GM19099 (cell line): ENCODE measurements around the gene SDK1.

Experiments
- POLR2A ChIP-seq: IDR thresholded peaks from 3 replicates; pipeline ENCODE4 v1.6.1; 2011; ENCODE audit warnings: low read depth; ENCODE audit not compliant: insufficient read length; ENCODE audit errors: extremely low read depth

The SDK1 gene

DNA sequence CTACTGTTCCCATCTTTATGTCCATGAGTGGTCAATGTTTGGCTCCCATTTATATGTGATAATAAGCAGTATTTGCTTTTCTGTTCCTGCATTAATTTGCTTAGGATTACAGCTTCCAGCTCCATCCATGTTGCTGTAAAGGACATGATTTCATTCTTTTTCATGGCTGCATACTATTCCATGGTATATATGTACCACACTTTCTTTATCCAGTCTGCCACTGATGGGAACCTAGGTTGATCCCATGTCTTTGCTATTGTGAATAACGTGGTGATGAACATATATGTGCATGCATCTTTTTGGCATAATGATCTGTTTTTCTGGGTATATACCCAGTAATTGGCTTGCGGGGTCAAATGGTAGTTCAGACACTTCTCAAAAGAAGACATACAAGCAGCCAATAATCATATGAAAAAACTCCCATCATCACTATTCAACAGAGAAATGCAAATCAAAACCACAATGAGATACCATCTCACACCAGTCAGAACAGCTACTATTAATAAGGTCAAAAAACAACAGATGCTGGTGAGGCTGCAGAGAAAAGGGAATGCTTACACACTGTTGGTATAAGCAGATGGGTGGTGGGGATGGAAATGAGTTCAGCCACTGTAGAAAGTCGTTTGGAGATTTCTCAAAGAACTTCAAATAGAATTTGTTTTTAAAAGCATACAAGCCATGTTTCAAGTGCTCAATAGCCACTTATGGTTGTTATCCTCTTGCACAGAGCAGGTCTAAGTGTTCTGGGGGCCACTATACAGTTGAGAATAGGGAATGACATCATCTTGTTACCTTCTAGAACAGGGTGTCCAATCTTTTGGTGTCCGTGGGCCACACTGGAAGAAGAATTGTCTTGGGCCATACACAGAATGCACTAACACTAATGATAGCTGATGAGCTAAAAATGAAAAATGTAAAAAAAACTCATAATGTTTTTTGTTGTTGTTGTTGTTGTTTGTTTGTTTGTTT is 23.2 kb upstream of the SDK1 start:
- TF ChIP-seq POLR2A: no peak

GRCh38 chr7:3279147-3279818 is 21.8 kb upstream of the SDK1 start:
- no peak for TF ChIP-seq POLR2A

DNA sequence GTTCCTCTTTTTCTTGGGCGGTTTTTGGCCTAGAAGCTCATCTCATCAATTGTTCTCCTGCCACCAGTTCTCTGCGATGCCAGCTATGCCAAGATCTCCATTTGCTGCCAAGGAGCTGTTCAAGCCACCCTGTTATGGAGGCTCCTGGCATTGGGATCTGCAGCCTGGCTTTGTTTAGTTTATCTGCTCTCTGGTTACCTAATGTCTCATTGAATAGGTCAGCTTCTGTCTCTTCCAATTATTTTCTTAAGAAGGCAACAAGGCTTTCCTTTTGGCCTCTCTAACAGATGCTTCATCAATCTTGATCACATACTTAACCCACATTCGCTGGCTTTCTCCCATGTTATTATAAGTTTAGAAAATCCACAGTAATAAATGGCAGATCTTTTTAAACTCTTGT is 20.6 kb upstream of the SDK1 start:
- TF ChIP-seq POLR2A: no peak

DNA sequence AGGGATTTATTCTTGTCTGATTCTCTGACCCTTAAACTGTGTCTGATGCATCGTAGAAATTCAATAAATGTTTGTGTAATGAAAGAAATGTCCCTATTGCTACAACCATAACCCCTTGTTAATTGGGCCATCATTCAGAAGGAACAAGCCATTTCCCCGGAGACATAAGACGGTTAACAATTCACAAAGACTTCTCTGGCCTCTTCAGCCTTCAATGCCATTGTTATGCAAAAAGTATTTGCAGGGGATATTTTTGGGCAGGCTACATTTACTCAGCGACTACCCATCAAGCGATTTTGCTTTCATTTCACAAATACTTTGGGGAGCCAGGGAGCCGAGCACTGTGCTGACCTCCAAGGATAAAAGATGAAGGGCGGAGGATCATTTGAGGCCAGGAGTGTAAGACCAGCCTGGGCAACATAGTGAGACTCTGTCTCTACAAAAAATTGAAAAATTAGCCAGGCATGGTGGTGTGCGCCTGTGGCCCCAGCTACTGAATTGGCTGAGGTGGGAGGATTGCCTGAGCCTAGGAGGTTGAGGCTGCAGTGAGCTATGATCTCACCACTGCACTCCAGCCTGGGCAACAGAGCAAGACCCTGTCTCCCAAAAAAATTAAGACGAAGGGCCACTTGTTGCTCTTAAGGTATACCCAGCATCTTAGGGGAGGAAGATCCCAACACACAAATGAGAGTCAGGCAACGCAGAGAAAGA is 20.0 kb upstream of the SDK1 start:
- TF ChIP-seq POLR2A: no peak

GRCh38 chr7:3282457-3282856 is 18.6 kb upstream of the SDK1 start:
- no peak for TF ChIP-seq POLR2A

GRCh38 chr7:3283130-3283704 is 17.8 kb upstream of the SDK1 start:
- TF ChIP-seq POLR2A: no peak

DNA sequence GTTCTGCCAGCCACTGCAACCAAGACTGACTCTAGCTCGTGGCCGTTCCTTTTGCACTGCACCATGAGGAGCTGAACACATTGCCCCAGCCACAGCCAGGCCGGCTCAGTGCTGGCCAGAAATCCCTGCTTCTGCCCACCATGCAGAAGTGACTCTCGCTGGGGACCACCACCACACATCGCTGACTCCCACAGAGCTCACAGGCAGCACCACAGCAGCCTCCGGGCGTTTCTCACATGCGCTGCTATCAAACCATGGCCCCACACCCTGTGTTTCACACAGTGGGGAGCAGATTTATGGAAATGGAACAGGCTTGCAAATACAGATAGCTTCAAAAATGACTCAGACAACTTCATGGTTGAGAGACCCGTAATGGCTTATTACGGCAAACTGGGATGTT is 15.4 kb upstream of the SDK1 start:
- no peak for TF ChIP-seq POLR2A

DNA sequence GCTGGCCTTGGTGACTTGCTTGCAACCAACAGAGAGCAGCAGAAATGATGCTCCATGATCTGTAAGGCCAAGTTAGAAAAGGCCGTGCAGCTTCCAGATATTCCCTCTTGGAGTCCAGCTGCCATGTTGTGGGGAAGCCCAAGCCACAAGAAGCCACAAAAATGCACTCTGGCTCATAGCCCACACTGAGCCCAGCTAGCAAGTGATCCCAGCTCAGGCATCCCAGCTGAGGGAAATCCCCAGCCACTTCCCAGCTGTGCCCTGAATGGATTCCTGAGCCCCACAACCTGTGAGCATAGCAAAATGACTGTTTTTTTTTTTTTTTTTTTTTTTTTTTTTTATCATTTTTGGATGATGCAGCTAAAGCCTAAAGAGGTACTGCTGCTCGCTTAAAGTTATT is 11.1 kb upstream of the SDK1 start:
- TF ChIP-seq POLR2A: no peak

DNA sequence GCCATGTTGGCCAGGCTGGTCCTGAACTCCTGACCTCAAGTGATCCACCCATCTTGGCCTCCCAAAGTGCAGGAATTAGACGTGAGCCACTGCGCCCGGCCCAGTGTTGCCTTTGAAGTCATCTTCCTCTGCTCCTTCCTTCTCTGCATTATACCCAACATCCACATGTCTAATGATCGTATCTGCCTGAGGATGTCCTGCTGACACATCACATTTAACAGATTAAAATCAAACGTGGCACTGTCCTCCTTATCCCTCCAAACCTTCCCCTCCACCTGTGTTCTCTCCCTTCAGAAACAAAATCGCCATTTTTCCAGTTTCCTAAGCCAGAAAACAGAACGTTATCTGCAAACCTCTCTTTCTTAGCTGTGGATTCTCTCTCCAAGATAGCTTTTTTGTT is 8.4 kb upstream of the SDK1 start:
- TF ChIP-seq POLR2A: no peak

GRCh38 chr7:3294432-3295100 is 6.5 kb upstream of the SDK1 start:
- TF ChIP-seq POLR2A: no peak

GRCh38 chr7:3297105-3297819 is 3.8 kb upstream of the SDK1 start:
- TF ChIP-seq POLR2A: no peak

DNA sequence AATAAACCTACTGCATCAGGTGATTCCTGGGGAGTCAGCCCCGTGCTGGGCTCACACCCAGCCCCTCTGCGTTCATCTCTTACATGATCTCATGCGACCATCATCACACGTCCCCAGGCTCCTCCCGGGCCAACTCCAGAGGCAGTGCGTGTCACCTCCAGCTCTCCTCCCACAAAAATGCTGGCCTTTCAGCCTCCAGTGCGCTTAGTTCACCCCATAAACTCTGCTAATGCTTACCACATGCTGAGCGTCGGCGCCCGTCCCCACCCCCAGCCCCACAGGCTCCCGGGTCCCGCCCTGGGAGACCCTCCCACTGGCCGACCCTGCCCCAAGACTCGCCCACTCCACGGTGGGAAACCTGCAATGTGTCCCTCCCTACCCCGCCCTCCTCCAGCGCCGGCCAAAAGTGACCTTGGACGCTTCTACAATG is 816 bp upstream of the SDK1 start:
- TF ChIP-seq POLR2A: no peak

DNA sequence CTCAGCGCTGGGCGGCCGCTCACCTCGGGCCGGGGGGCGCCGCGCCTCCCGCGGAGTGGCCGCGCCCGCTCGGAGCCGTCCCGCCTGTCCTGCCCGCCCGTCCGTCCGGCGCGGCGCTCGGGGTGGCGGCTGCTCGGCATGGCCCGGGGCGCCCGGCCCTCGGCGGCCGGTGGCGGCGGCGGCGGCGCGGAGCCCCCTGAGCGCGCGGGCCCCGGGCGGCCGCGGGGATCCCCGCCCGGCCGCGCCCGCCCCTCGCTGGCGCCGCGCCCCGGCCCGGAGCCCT is 338 bp downstream of the SDK1 start:
- TF ChIP-seq POLR2A: no peak
